Progenitor cell of endocrine pancreas (in vitro differentiated cells): Measurements from ENCODE around the gene HECW1. TPM values are rescaled to one million over a fixed set of nuclear protein-coding genes. Genes with fewer than 3 reads are reported as not detected.

Source experiments
- DNase-seq: peaks from one replicate; pipeline ENCODE4 v3.0.0; 2021; ENCODE audit warnings: low spot score; ENCODE audit not compliant: unreplicated experiment
- H3K27ac Mint-ChIP-seq: 2 replicates; pipeline ENCODE4 v1.8.0; 2021; ENCODE audit warnings: mild to moderate bottlenecking, moderate library complexity, mixed read lengths
- H3K27me3 Mint-ChIP-seq: 2 replicates; pipeline ENCODE4 v1.8.0; 2021; ENCODE audit warnings: mixed read lengths
- H3K36me3 Mint-ChIP-seq: 2 replicates; pipeline ENCODE4 v1.8.0; 2022; ENCODE audit warnings: mixed read lengths; ENCODE audit not compliant: insufficient read depth
- H3K4me1 Mint-ChIP-seq: 2 replicates; pipeline ENCODE4 v1.8.0; 2021; ENCODE audit warnings: low read depth, mixed read lengths
- H3K4me3 Mint-ChIP-seq: 2 replicates; pipeline ENCODE4 v1.8.0; 2021; ENCODE audit warnings: low read depth, mild to moderate bottlenecking, moderate library complexity, mixed read lengths
- H3K9me3 Mint-ChIP-seq: 2 replicates; pipeline ENCODE4 v1.8.0; 2021; ENCODE audit warnings: low read depth, mixed read lengths
- CTCF ChIP-seq: fragments of 200-600 bp; sonication (generic); IDR thresholded peaks from one replicate; pipeline ENCODE4 v1.5.0; 2021; ENCODE audit warnings: antibody characterized with exemption, mild to moderate bottlenecking; ENCODE audit not compliant: unreplicated experiment
- total RNA-seq: library from RNA; stranded (reverse); gene quantifications from 2 replicates; pipeline ENCODE4 v1.2.1, GENCODE V29; 2021

Gene HECW1
- total RNA-seq, 1 donor from 2014 or later, result 0.50 TPM

- Mint-ChIP-seq H3K27me3 (peaks cover 56% of the 10 kb centered on the region), H3K4me3 (no peak overlapping the region), H3K4me1 (peaks cover 5% of the 10 kb centered on the region), H3K9me3 (no peaks in the 10 kb centered on the region), H3K27ac (no peak overlapping the region), H3K36me3 (no peaks in the 10 kb centered on the region)
- TF ChIP-seq CTCF, result no peak
- no peak for DNase-seq
These were observed 4.6 kb downstream of the HECW1 start for GRCh38 chr7:43117095-43117494.

GRCh38 chr7:43117861-43118260, 5.4 kb downstream of the HECW1 start:
- Mint-ChIP-seq H3K9me3 (no peaks in the 10 kb centered on the region), H3K36me3 (no peaks in the 10 kb centered on the region), H3K27ac (no peak overlapping the region), H3K4me1 (peaks cover 5% of the 10 kb centered on the region), H3K4me3 (no peak overlapping the region), H3K27me3 (peaks cover 53% of the 10 kb centered on the region)
- DNase-seq, result no peak
- TF ChIP-seq CTCF, result no peak

GRCh38 chr7:43118313-43118712, 5.9 kb downstream of the HECW1 start:
- H3K27ac Mint-ChIP-seq, result no peak overlapping the region
- H3K36me3 Mint-ChIP-seq, result no peaks in the 10 kb centered on the region
- TF ChIP-seq CTCF, result no peak
- DNase-seq, result no peak
- no peak overlapping the region for H3K4me3 Mint-ChIP-seq
- peaks cover 5% of the 10 kb centered on the region for H3K4me1 Mint-ChIP-seq
- H3K9me3 Mint-ChIP-seq, result no peaks in the 10 kb centered on the region
- H3K27me3 Mint-ChIP-seq, result peaks cover 53% of the 10 kb centered on the region

GRCh38 chr7:43119371-43120075, 7.1 kb downstream of the HECW1 start:
- Mint-ChIP-seq H3K36me3 (no peaks in the 10 kb centered on the region), H3K4me1 (no peaks in the 10 kb centered on the region), H3K9me3 (no peaks in the 10 kb centered on the region), H3K27ac (no peak overlapping the region), H3K4me3 (no peak overlapping the region), H3K27me3 (peaks cover 49% of the 10 kb centered on the region)
- DNase-seq, result no peak
- TF ChIP-seq CTCF, result no peak

- Mint-ChIP-seq H3K36me3 (no peaks in the 10 kb centered on the region), H3K27me3 (peaks cover 27% of the 10 kb centered on the region), H3K4me3 (no peak overlapping the region), H3K4me1 (no peaks in the 10 kb centered on the region), H3K9me3 (no peaks in the 10 kb centered on the region), H3K27ac (no peak overlapping the region)
- no peak for DNase-seq
- no peak for TF ChIP-seq CTCF
These were observed 9.5 kb downstream of the HECW1 start for GRCh38 chr7:43121973-43122372.
